Upper lobe of right lung (tissue), 1 donor: Measurements from ENCODE around the gene CDC42SE2. TPM values are rescaled to one million over a fixed set of nuclear protein-coding genes. Genes with fewer than 3 reads are reported as not detected.

Experiments
- ATAC-seq: fragments of 200-7000 bp; cut with Tn5 transposase; one replicate; pipeline ENCODE4 v1.9.1; 2020; ENCODE audit warnings: mild to moderate bottlenecking, moderate library complexity
- DNase-seq: peaks from one replicate; pipeline ENCODE4 v3.0.0-alpha.2; 2020
- H3K27ac ChIP-seq: fragments of 200-600 bp; one replicate; pipeline ENCODE4 v1.8.0; 2022
- H3K27me3 ChIP-seq: fragments of 200-600 bp; one replicate; pipeline ENCODE4 v1.8.0; 2022; ENCODE audit warnings: mild to moderate bottlenecking
- H3K36me3 ChIP-seq: fragments of 200-600 bp; one replicate; pipeline ENCODE4 v1.8.0; 2022
- H3K4me1 ChIP-seq: fragments of 200-600 bp; one replicate; pipeline ENCODE4 v1.8.0; 2022
- H3K4me3 ChIP-seq: fragments of 200-600 bp; one replicate; pipeline ENCODE4 v1.8.0; 2022; ENCODE audit warnings: mild to moderate bottlenecking
- H3K9me3 ChIP-seq: fragments of 200-600 bp; one replicate; pipeline ENCODE4 v1.8.0; 2022
- intact Hi-C: fragments of 100-400 bp; cut with DNase I; formaldehyde crosslinking; loops from one replicate; pipeline ENCODE4 v1.11.0; 2022
- total RNA-seq: library from RNA; stranded (reverse); fragmentation: NEBNext Ultra II Directional; extraction: Animal tissue kit (Norgen Biotek cat#: 25700); gene quantifications from one replicate; pipeline ENCODE4 v1.2.1, GENCODE V29; 2021
- TF ChIP-seq, protein P1 (sequence below): fragments of 200-600 bp; IDR thresholded peaks from one replicate; pipeline ENCODE4 v1.8.0; 2022; ENCODE audit warnings: antibody characterized with exemption
- donor health status: DM: no; HTN: yes; CAD: no; lungs with severe emphysema.

CDC42SE2 gene
- total RNA-seq, 1 donor from 2014 or later, result 37.0 TPM

GRCh38 chr5:131221008-131221703 lies 42.7 kb upstream of the CDC42SE2 start:
- Histone ChIP-seq H3K27me3 (no peaks in the 10 kb centered on the region), H3K36me3 (no peaks in the 10 kb centered on the region), H3K9me3 (no peaks in the 10 kb centered on the region), H3K4me3 (no peak overlapping the region), H3K27ac (no peak overlapping the region), H3K4me1 (no peaks in the 10 kb centered on the region)
- ATAC-seq (no peak), DNase-seq (no peak)
- TF ChIP-seq, protein P1, sequence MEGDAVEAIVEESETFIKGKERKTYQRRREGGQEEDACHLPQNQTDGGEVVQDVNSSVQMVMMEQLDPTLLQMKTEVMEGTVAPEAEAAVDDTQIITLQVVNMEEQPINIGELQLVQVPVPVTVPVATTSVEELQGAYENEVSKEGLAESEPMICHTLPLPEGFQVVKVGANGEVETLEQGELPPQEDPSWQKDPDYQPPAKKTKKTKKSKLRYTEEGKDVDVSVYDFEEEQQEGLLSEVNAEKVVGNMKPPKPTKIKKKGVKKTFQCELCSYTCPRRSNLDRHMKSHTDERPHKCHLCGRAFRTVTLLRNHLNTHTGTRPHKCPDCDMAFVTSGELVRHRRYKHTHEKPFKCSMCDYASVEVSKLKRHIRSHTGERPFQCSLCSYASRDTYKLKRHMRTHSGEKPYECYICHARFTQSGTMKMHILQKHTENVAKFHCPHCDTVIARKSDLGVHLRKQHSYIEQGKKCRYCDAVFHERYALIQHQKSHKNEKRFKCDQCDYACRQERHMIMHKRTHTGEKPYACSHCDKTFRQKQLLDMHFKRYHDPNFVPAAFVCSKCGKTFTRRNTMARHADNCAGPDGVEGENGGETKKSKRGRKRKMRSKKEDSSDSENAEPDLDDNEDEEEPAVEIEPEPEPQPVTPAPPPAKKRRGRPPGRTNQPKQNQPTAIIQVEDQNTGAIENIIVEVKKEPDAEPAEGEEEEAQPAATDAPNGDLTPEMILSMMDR, result no peak
- intact Hi-C loops, result no loop called here

DNA sequence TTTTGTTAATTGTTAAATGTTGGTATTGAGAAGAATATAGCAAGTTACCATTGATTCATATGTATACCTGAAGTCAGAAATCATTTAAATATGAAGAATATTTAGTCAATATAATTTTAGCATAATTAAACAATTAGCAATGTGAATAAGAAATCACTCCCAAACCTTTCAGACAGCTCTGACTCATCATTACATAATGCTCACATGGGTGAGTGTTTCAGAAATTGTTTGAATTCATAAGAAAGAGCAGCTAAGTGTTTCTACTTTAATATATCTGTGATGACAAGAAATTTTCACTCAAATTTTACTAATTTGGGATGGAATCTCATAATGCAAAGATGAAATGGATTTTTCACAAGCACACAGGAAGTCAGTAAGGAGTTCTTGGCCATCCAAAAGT lies 42.0 kb upstream of the CDC42SE2 start:
- no peaks in the 10 kb centered on the region for H3K9me3 ChIP-seq
- ATAC-seq (no peak), DNase-seq (no peak)
- no peaks in the 10 kb centered on the region for H3K27me3 ChIP-seq
- H3K4me1 ChIP-seq, result no peaks in the 10 kb centered on the region
- H3K36me3 ChIP-seq, result no peaks in the 10 kb centered on the region
- intact Hi-C loops, result no loop called here
- TF ChIP-seq, protein P1, result no peak
- no peak overlapping the region for H3K4me3 ChIP-seq
- H3K27ac ChIP-seq, result no peak overlapping the region

DNA sequence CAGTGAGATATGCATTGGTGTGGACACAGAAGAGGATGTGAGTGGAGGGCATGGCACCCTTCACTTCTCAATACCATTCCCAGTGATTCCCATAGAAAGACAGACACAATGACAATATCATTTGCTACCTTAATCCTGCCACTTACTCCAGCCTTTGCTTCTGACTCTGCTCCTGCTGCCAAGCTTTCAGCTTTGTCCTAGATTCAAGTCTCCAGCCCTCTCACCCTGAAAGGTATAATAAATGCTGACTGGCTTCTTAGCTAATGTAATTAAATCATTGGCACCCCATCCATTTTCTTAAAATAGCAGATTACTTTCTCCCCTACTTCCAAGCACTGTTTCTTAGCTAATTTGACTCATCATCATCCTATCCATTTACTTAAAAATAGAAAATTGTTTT lies 41.1 kb upstream of the CDC42SE2 start:
- Histone ChIP-seq H3K27ac (no peak overlapping the region), H3K4me3 (no peak overlapping the region), H3K36me3 (no peaks in the 10 kb centered on the region), H3K9me3 (no peaks in the 10 kb centered on the region), H3K27me3 (no peaks in the 10 kb centered on the region), H3K4me1 (no peaks in the 10 kb centered on the region)
- ATAC-seq, result no peak
- intact Hi-C loops, result no loop called here
- TF ChIP-seq, protein P1, result no peak
- no peak for DNase-seq

DNA sequence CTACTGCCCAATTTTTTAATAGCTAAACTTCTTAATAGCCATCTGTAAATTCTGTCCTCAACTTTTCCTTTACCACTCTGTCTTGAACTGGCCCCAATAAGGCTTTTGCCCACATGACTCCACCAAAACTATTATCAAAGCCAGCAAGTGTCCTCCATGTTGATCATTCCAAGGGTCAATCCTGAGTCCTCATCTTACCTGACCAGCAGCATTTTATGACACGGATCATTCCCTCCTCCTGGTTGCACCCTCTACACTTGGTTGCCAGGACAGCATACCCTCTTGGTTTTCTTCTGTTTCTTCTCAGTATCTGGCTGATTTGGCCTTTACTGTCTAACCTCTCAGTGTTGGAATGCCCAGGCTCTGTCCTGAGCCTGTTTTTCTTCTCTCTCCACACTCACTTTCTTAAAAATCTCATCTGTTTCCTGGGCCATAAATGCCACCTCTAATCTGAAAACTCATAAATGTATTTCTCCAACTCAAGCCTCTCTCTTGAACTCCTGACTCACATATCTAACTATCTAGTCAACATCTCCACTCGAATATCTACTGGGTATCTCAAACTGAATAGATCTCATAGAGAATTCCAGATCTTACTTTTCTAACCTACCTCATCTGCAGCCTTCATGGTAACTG lies 40.0 kb upstream of the CDC42SE2 start:
- no peak overlapping the region for H3K4me3 ChIP-seq
- no peaks in the 10 kb centered on the region for H3K36me3 ChIP-seq
- DNase-seq (no peak), ATAC-seq (no peak)
- TF ChIP-seq, protein P1, result no peak
- H3K9me3 ChIP-seq, result no peaks in the 10 kb centered on the region
- intact Hi-C loops, result no loop called here
- H3K27me3 ChIP-seq, result no peaks in the 10 kb centered on the region
- H3K27ac ChIP-seq, result no peak overlapping the region
- no peaks in the 10 kb centered on the region for H3K4me1 ChIP-seq

- intact Hi-C loops, result no loop called here
- Histone ChIP-seq H3K4me1 (no peaks in the 10 kb centered on the region), H3K9me3 (no peaks in the 10 kb centered on the region), H3K27ac (no peak overlapping the region), H3K36me3 (no peaks in the 10 kb centered on the region), H3K4me3 (no peak overlapping the region), H3K27me3 (no peaks in the 10 kb centered on the region)
- peak; percentile 85 for ATAC-seq
- TF ChIP-seq, protein P1, result no peak
- DNase-seq, result no peak
Measured at GRCh38 chr5:131224387-131225201, 39.3 kb upstream of the CDC42SE2 start.
